BJ (cell line): ENCODE data around the gene ACTR5. TPM values are rescaled to one million over a fixed set of nuclear protein-coding genes. Genes with fewer than 3 reads are reported as not detected.
"Not testable (repeated sequence)": the region's sequence is repeated elsewhere in the genome, so short reads cannot be mapped to it uniquely, and the experiment has no call there.

Experiments
- CTCF ChIA-PET: fragments of 350-600 bp; formaldehyde crosslinking; extraction: SDS; loops from one replicate; lab custom pipeline; 2021; ENCODE audit warnings: antibody characterized with exemption, inconsistent platforms; lab: Yijun Ruan, JAX
- POLR2A ChIA-PET: fragments of 300-600 bp; sonication (Branson Sonifier 250); formaldehyde crosslinking; extraction: SDS; loops from one replicate; lab custom pipeline; 2021; ENCODE audit warnings: antibody characterized with exemption; lab: Charles Lee
- DNase-seq: peaks from one replicate; pipeline ENCODE4 v3.0.0-alpha.2; 2011; ENCODE audit warnings: low read depth
- H3K27me3 ChIP-seq: 2 replicates; pipeline ENCODE4 v1.6.0; 2011; ENCODE audit warnings: low read length; ENCODE audit not compliant: control insufficient read depth, insufficient read depth
- H3K36me3 ChIP-seq: 2 replicates; pipeline ENCODE4 v1.5.1; 2011; ENCODE audit warnings: low read length; ENCODE audit not compliant: control insufficient read depth, insufficient read depth
- H3K4me3 ChIP-seq: 2 replicates; pipeline ENCODE4 v1.5.1; 2011; ENCODE audit warnings: low read depth, mild to moderate bottlenecking, control low read depth, low read length
- polyA plus RNA-seq: library from polyadenylated mRNA; depleted of rRNA; stranded (reverse); fragments of >200 nt; gene quantifications from 2 replicates; pipeline ENCODE4 v1.2.3, GENCODE V29; 2011
- TF ChIP-seq, protein P1 (sequence below): IDR thresholded peaks from 2 replicates; pipeline ENCODE4 v1.5.1; 2011; ENCODE audit warnings: low read depth, mild to moderate bottlenecking, control low read depth, inconsistent platforms, low read length, moderate library complexity; ENCODE audit not compliant: insufficient read depth

ACTR5 gene
- polyA plus RNA-seq, 1 experiment: 5.4 TPM

DNA sequence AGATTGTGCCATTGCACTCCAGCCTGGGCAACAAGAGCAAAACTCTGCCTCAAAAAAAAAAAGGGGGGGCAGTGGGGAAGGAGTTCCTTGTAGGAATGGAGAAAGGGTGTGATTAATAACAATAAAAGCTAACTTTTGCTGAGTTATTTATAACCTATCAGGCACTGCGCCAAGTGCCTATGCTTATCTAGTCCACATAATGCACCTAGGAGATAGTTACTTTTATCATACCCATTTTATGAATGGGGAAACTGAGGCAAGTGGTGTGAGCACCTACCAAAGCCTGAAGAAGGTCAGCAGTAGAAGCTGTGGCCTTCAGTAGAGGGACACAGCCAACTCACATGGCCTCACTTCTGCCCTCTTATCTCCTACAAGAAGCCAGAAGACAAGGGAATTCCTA, 43.7 kb downstream of the ACTR5 start:
- TF ChIP-seq, protein P1, sequence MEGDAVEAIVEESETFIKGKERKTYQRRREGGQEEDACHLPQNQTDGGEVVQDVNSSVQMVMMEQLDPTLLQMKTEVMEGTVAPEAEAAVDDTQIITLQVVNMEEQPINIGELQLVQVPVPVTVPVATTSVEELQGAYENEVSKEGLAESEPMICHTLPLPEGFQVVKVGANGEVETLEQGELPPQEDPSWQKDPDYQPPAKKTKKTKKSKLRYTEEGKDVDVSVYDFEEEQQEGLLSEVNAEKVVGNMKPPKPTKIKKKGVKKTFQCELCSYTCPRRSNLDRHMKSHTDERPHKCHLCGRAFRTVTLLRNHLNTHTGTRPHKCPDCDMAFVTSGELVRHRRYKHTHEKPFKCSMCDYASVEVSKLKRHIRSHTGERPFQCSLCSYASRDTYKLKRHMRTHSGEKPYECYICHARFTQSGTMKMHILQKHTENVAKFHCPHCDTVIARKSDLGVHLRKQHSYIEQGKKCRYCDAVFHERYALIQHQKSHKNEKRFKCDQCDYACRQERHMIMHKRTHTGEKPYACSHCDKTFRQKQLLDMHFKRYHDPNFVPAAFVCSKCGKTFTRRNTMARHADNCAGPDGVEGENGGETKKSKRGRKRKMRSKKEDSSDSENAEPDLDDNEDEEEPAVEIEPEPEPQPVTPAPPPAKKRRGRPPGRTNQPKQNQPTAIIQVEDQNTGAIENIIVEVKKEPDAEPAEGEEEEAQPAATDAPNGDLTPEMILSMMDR: no peak
- H3K27me3 ChIP-seq: no peaks in the 10 kb centered on the region; the same call in none of the 2 replicates
- no peak overlapping the region for H3K4me3 ChIP-seq
- DNase-seq: no peak
- ChIA-PET CTCF (no interaction called here), POLR2A (no interaction called here)
- no peaks in the 10 kb centered on the region for H3K36me3 ChIP-seq

DNA sequence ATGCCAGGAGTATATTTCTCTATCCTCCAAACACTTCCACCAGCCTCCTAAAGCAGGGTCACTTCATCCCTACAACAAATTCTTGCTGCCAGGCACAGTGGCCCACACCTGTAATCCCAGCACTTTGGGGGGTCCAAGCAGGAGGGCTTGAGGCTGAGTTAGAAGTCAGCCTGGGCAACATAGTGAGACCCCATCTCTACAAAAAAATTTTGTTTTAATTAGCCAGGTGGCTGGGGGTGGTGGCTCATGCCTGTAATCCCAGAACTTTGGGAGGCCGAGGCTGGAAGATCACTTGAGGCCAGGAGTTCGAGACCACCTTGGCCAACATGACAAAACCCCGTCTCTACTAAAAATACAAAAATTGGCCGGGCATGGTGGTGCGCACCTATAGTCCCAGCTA, 45.8 kb downstream of the ACTR5 start:
- H3K27me3 ChIP-seq, POLR2A ChIA-PET, CTCF ChIA-PET, DNase-seq, H3K4me3 ChIP-seq, H3K36me3 ChIP-seq: not testable (repeated sequence)

DNA sequence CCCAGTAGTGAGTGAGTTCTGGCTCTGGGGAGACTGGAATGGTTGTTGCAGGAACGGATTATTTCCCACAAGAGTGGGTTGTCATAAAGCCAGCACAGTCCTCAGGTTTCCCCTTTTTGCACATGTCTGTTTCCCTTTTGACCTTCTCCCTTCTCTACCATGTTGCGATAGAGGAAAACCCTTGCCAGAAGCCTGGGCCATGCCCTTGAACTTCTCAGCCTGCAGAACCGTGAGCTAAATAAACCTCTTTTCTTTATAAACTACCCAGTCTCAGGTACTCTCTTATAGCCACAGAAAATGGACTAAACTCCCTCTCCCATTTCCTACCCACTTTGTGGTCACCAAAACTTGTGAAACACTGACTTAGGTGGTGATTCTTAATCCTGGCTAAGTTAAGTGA, 50.0 kb downstream of the ACTR5 start:
- ChIA-PET POLR2A (no interaction called here), CTCF (interaction anchor here (1.0 to 2.0 kb wide), 2 partner anchors 148 to 152 kb away, joined by 4 to 5 read pairs; no protein-coding TSS in a partner anchor)
- Histone ChIP-seq H3K27me3 (peaks cover 2% of the 10 kb centered on the region), H3K36me3 (no peaks in the 10 kb centered on the region), H3K4me3 (no peak overlapping the region)
- TF ChIP-seq, protein P1: no peak
- DNase-seq: no peak

DNA sequence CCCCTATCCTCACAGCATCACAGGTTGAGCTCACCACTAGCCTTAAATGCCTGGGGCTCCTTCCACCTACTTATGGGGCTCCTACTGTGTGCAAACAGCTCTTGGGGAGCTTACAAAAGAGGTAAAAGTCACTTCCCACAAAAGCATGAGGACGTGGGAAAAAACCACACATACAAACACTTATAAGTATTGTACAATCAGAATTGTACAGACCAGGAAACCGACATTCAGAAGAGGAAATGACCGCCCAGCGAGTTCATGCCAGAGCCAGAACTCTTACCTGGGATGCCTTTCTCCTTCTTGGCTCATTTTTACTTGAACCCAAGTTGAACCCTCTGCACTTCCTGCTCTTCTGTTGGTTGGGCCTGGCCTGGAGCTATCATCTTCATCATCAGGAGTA, 50.9 kb downstream of the ACTR5 start:
- CTCF ChIA-PET: interaction anchor here (1.3 to 2.0 kb wide), 2 partner anchors 9 to 153 kb away, joined by 5 to 7 read pairs; no protein-coding TSS in a partner anchor

DNA sequence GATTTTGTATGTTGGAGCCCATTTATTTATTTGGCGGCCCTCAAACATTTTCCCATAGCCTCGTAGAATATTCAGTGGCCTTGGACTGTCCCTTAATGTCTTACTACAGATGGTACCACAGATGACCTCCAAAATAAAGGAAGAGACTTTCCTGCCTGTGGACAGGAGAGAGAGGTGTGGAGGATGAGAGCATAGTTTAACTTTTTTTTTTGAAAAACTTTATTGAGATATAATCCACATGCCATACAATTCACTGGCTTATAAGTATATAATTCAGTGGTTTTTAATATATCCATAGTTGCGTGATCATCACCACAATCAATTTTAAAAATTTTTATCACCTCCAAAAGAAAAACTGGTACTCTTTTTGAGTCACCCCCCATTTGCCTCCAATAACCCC, 52.6 kb downstream of the ACTR5 start:
- no peak for DNase-seq
- TF ChIP-seq, protein P1: no peak
- no peaks in the 10 kb centered on the region for H3K36me3 ChIP-seq
- H3K4me3 ChIP-seq: no peak overlapping the region
- ChIA-PET POLR2A (no interaction called here), CTCF (no interaction called here)
- peaks cover 11% of the 10 kb centered on the region for H3K27me3 ChIP-seq

More for the DNA sequence above, 50.9 kb downstream of the ACTR5 start:
- TF ChIP-seq, protein P1: no peak
- DNase-seq: no peak
- Histone ChIP-seq H3K36me3 (no peaks in the 10 kb centered on the region), H3K4me3 (no peak overlapping the region), H3K27me3 (peaks cover 2% of the 10 kb centered on the region)
- POLR2A ChIA-PET: no interaction called here

DNA sequence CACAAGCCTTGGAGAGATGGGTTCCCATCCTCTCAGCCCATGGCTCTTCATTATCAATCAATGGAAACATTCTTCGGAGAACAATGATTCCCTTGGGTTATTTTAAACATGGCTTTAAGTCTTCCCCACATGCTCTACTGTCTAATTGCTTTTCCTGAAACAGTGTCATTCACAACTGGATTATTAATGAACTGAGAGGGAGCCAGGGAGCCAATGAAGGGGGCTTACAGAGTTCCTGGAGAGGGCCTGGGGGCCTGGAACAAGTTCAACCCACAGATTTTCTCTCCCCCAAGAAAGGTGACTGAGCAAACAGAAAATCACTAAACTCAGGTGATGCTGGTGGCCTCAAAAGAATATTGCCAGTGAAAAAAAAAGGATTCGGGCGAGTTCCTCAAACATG, 56.0 kb downstream of the ACTR5 start:
- no peak for DNase-seq
- Histone ChIP-seq H3K36me3 (no peaks in the 10 kb centered on the region), H3K27me3 (peaks cover 35% of the 10 kb centered on the region), H3K4me3 (no peak overlapping the region)
- CTCF ChIA-PET: no interaction called here
- TF ChIP-seq, protein P1: no peak
- POLR2A ChIA-PET: no interaction called here
